SK-N-MC (cell line): ENCODE data around the gene ALOX12B.

Source experiments
- EZH2 ChIP-seq: fragments of 200-600 bp; sonication (generic); IDR thresholded peaks from one replicate; pipeline ENCODE4 v1.6.1; 2017; ENCODE audit warnings: antibody characterized with exemption
- POLR2AphosphoS5 ChIP-seq: IDR thresholded peaks from 2 replicates; pipeline ENCODE4 v1.6.1; 2012; ENCODE audit warnings: mild to moderate bottlenecking, low read depth, low read length, borderline replicate concordance

DNA sequence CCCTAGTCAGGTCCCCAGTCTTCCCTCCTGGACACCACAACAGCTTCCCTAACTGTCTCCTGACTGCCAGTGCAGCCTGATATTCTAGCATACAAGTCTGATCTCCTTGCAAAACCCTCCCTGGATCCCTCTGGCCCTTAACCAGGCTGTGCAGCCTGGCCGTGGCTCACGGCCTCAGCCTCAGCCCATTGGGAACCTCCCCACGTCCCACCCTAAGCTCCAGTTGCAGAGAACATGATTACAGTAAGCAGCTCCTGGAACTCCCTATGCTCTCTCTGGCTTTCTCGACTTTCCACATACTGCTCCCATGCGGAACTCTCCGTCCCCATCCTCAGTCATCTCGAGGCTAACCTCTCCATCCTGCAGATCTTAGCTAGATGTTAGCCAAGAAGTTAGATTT lies 13.0 kb downstream of the ALOX12B start:
- TF ChIP-seq EZH2: no peak
- TF ChIP-seq POLR2AphosphoS5: no peak
